Cerebellar nuclear complex (tissue), 1 donor: Measurements from ENCODE around the gene ACTN1.

ENCODE experiments used
- DNase-seq, 2 experiments: peaks; one replicate each; lab custom pipeline; 2025; lab: John Stamatoyannopoulos, UW

The ACTN1 gene

GRCh38 chr14:68919129-68919927 lies 59.8 kb downstream of the ACTN1 start:
- no peak for DNase-seq

GRCh38 chr14:68918612-68919011 lies 60.5 kb downstream of the ACTN1 start:
- DNase-seq: no peak

- no peak for DNase-seq
These were observed 62.7 kb downstream of the ACTN1 start for GRCh38 chr14:68916358-68916941.

GRCh38 chr14:68913516-68913915 lies 65.6 kb downstream of the ACTN1 start:
- DNase-seq: no peak

- no peak for DNase-seq
These were observed 67.4 kb downstream of the ACTN1 start for GRCh38 chr14:68911594-68912227.

GRCh38 chr14:68910540-68910939 lies 68.6 kb downstream of the ACTN1 start:
- DNase-seq: no peak

GRCh38 chr14:68908803-68909202 lies 70.3 kb downstream of the ACTN1 start:
- DNase-seq: no peak

- DNase-seq: no peak
These were observed 70.9 kb downstream of the ACTN1 start for GRCh38 chr14:68908201-68908600.

- no peak for DNase-seq
These were observed 72.7 kb downstream of the ACTN1 start for GRCh38 chr14:68906439-68906838.

- DNase-seq: no peak
These were observed 73.8 kb downstream of the ACTN1 start for GRCh38 chr14:68905107-68905895.

- DNase-seq: no peak
These were observed 76.7 kb downstream of the ACTN1 start for GRCh38 chr14:68902357-68902756.

- DNase-seq: no peak
These were observed 80.0 kb downstream of the ACTN1 start for GRCh38 chr14:68899033-68899603.

GRCh38 chr14:68898248-68899032 lies 80.7 kb downstream of the ACTN1 start:
- DNase-seq: no peak

GRCh38 chr14:68897559-68898155 lies 81.4 kb downstream of the ACTN1 start:
- no peak for DNase-seq

- no peak for DNase-seq
These were observed 83.0 kb downstream of the ACTN1 start for GRCh38 chr14:68896132-68896531.

- no peak for DNase-seq
These were observed 84.0 kb downstream of the ACTN1 start for GRCh38 chr14:68894802-68895703.

- no peak for DNase-seq
These were observed 85.0 kb downstream of the ACTN1 start for GRCh38 chr14:68894123-68894522.

GRCh38 chr14:68893566-68893965 lies 85.5 kb downstream of the ACTN1 start:
- no peak for DNase-seq

GRCh38 chr14:68892961-68893360 lies 86.1 kb downstream of the ACTN1 start:
- no peak for DNase-seq
